Smooth muscle cell (in vitro differentiated cells): ENCODE data around the gene LAMA5. TPM values are rescaled to one million over a fixed set of nuclear protein-coding genes. Genes with fewer than 3 reads are reported as not detected.

Source experiments
- DNase-seq: peaks from one replicate; lab custom pipeline; 2025; ENCODE audit not compliant: unreplicated experiment; lab: John Stamatoyannopoulos, UW
- H2AFZ ChIP-seq: fragments of 200-600 bp; sonication (generic); 2 replicates; pipeline ENCODE4 v1.6.0; 2016; ENCODE audit warnings: antibody characterized with exemption, low read depth, mild to moderate bottlenecking
- H3F3A ChIP-seq: fragments of 200-600 bp; sonication (generic); 2 replicates; pipeline ENCODE4 v1.6.0; 2017; ENCODE audit warnings: antibody characterized with exemption, low read depth
- H3K27ac ChIP-seq: fragments of 200-600 bp; sonication (generic); 2 replicates; pipeline ENCODE4 v1.5.1; 2016; ENCODE audit warnings: low read depth, mild to moderate bottlenecking
- H3K27me3 ChIP-seq: fragments of 200-600 bp; sonication (generic); 2 replicates; pipeline ENCODE4 v1.6.1; 2016; ENCODE audit warnings: low read depth, mild to moderate bottlenecking
- H3K36me3 ChIP-seq: fragments of 200-600 bp; sonication (generic); 2 replicates; pipeline ENCODE4 v1.5.1; 2016; ENCODE audit warnings: low read depth
- H3K4me1 ChIP-seq: fragments of 200-600 bp; sonication (generic); 2 replicates; pipeline ENCODE4 v1.5.1; 2016; ENCODE audit warnings: low read depth
- H3K4me2 ChIP-seq: fragments of 200-600 bp; sonication (generic); 2 replicates; pipeline ENCODE4 v1.6.0; 2016; ENCODE audit warnings: mild to moderate bottlenecking
- H3K4me3 ChIP-seq: fragments of 200-600 bp; sonication (generic); 2 replicates; pipeline ENCODE4 v1.5.1; 2016; ENCODE audit warnings: mild to moderate bottlenecking
- H3K79me2 ChIP-seq: fragments of 200-600 bp; sonication (generic); 2 replicates; pipeline ENCODE4 v1.6.0; 2016; ENCODE audit warnings: low read depth, mild to moderate bottlenecking
- H3K9ac ChIP-seq: fragments of 200-600 bp; sonication (generic); 2 replicates; pipeline ENCODE4 v1.6.0; 2016; ENCODE audit warnings: low read depth
- H3K9me3 ChIP-seq: fragments of 200-600 bp; sonication (generic); replicated peaks from 2 replicates; pipeline ENCODE4 v1.5.1; 2016; ENCODE audit warnings: low read depth
- H4K20me1 ChIP-seq: fragments of 200-600 bp; sonication (generic); 2 replicates; pipeline ENCODE4 v1.6.0; 2016; ENCODE audit warnings: low read depth
- CTCF ChIP-seq: fragments of 200-600 bp; sonication (generic); IDR thresholded peaks from 2 replicates; pipeline ENCODE4 v1.5.1; 2017; ENCODE audit warnings: borderline replicate concordance, mild to moderate bottlenecking, antibody characterized with exemption; ENCODE audit not compliant: insufficient read depth, poor library complexity, severe bottlenecking
- WGBS: methylation state at CpG from one replicate; pipeline ENCODE4 v1.1.7; 2016; ENCODE audit warnings: low lambda C conversion rate; 5-methylcytosine and 5-hydroxymethylcytosine counted together
- polyA plus RNA-seq: library from polyadenylated mRNA; unstranded; fragments of >200 nt; fragmentation: Nextera tagmentation; extraction: Ambion mirVana; gene quantifications from 2 replicates; pipeline ENCODE4 v1.2.1, GENCODE V29; 2016
- total RNA-seq: library from RNA; depleted of rRNA; stranded (reverse); fragments of >200 nt; gene quantifications from 2 replicates; pipeline ENCODE4 v1.2.3, GENCODE V29; 2014

Gene LAMA5
- total and polyA plus RNA-seq, 2 experiments from 2014 or later: 27.5 to 27.6 TPM

GRCh38 chr20:62396367-62397239 is 29.5 kb upstream of the LAMA5 start:
- H3K4me2 ChIP-seq: no peak overlapping the region
- no peak overlapping the region for H2AFZ ChIP-seq
- no peak overlapping the region for H3K4me3 ChIP-seq
- no peaks in the 10 kb centered on the region for H3K27me3 ChIP-seq
- H3K9ac ChIP-seq: no peak overlapping the region
- H3K4me1 ChIP-seq: no peaks in the 10 kb centered on the region
- TF ChIP-seq CTCF: no peak
- no peaks in the 10 kb centered on the region for H3F3A ChIP-seq
- no peak overlapping the region for H3K27ac ChIP-seq
- no peaks in the 10 kb centered on the region for H3K36me3 ChIP-seq
- H3K9me3 ChIP-seq: no peaks in the 10 kb centered on the region
- no peaks in the 10 kb centered on the region for H3K79me2 ChIP-seq
- DNase-seq: no peak
- WGBS: 91% methylated on average over 35 of the region's 35 CpGs
- H4K20me1 ChIP-seq: no peaks in the 10 kb centered on the region

GRCh38 chr20:62395311-62396242 is 28.5 kb upstream of the LAMA5 start:
- H3K79me2 ChIP-seq: no peaks in the 10 kb centered on the region
- no peak overlapping the region for H3K4me3 ChIP-seq
- H3K4me1 ChIP-seq: no peaks in the 10 kb centered on the region
- no peak for TF ChIP-seq CTCF
- H3F3A ChIP-seq: no peaks in the 10 kb centered on the region
- H3K36me3 ChIP-seq: no peaks in the 10 kb centered on the region
- H3K27me3 ChIP-seq: no peaks in the 10 kb centered on the region
- H2AFZ ChIP-seq: no peak overlapping the region
- no peaks in the 10 kb centered on the region for H3K9me3 ChIP-seq
- DNase-seq: no peak
- 95% methylated on average over 27 of the region's 27 CpGs for WGBS
- H3K4me2 ChIP-seq: no peak overlapping the region
- no peak overlapping the region for H3K27ac ChIP-seq
- no peaks in the 10 kb centered on the region for H4K20me1 ChIP-seq
- no peak overlapping the region for H3K9ac ChIP-seq

GRCh38 chr20:62394248-62395245 is 27.4 kb upstream of the LAMA5 start:
- Histone ChIP-seq H3K9ac (no peak overlapping the region), H3K79me2 (no peaks in the 10 kb centered on the region), H3K4me2 (no peak overlapping the region), H3K4me3 (no peak overlapping the region), H3K27me3 (no peaks in the 10 kb centered on the region), H2AFZ (no peak overlapping the region), H3K27ac (no peak overlapping the region), H3K4me1 (no peaks in the 10 kb centered on the region), H3K36me3 (no peaks in the 10 kb centered on the region), H3K9me3 (no peaks in the 10 kb centered on the region), H4K20me1 (no peaks in the 10 kb centered on the region), H3F3A (no peaks in the 10 kb centered on the region)
- no peak for TF ChIP-seq CTCF
- no peak for DNase-seq
- WGBS: 95% methylated on average over 40 of the region's 44 CpGs
